GM18507 (cell line): ENCODE measurements around the gene PLRG1.
A peak's percentile ranks its signal among the peaks of the same experiment; 100 is the strongest.

Source experiments
- DNase-seq: peaks from one replicate; pipeline ENCODE4 v3.0.0; 2011; ENCODE audit warnings: low read depth; ENCODE audit not compliant: insufficient read length; ENCODE audit errors: extremely low spot score
- FAIRE-seq: peaks from 2 replicates; lab custom pipeline; 2011; peaks lifted over from hg19 to GRCh38; lab: Jason Lieb, UNC

PLRG1 gene

DNA sequence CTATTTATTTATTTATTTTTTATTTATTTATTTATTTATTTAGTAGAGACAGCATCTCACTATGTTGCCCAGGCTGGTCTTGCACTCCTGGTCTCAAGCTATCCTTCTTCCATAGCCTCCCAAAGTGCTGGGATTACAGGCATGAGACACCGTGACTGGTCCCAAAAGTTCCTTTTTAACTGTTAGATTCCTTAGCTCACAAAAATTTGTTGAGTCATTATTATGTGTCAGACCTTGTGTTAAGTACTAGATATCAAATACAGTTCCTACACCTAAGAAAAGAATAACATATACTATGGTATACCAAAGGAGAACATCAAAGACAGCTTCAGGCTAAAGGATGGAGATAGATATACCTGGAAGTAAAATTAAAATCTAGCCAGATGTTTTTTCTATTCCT lies 28.7 kb upstream of the PLRG1 start:
- FAIRE-seq (no peak), DNase-seq (no peak)

DNA sequence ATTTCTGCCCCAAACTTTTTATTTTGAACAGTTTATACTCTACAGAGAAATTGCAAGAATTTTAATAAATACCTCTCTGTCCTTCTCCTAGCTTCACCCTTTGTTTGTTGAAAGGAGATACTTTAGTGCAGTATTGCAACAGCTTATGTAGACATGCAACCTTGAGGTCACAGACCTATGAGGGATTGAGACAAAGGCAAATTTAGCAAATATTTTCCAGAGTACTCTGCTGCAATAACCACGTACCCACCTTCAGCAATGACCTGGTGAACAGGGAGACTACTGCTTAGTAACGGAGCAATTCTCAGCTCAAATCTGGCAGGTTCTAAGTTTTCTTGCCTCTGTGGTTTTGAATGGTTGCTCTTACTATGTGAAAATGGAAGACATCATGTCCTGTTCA lies 27.1 kb upstream of the PLRG1 start:
- FAIRE-seq (no peak), DNase-seq (no peak)

- no peak for FAIRE-seq
- no peak for DNase-seq
Measured at GRCh38 chr4:154574311-154574710, 24.1 kb upstream of the PLRG1 start.

GRCh38 chr4:154573190-154573870 lies 23.1 kb upstream of the PLRG1 start:
- FAIRE-seq: no peak

GRCh38 chr4:154569584-154569983 lies 19.4 kb upstream of the PLRG1 start:
- no peak for DNase-seq
- no peak for FAIRE-seq

More at GRCh38 chr4:154573190-154573870, 23.1 kb upstream of the PLRG1 start:
- no peak for DNase-seq

GRCh38 chr4:154569028-154569427 lies 18.8 kb upstream of the PLRG1 start:
- FAIRE-seq: no peak

GRCh38 chr4:154566639-154567204 lies 16.5 kb upstream of the PLRG1 start:
- DNase-seq: no peak

More at GRCh38 chr4:154569028-154569427, 18.8 kb upstream of the PLRG1 start:
- DNase-seq: no peak

DNA sequence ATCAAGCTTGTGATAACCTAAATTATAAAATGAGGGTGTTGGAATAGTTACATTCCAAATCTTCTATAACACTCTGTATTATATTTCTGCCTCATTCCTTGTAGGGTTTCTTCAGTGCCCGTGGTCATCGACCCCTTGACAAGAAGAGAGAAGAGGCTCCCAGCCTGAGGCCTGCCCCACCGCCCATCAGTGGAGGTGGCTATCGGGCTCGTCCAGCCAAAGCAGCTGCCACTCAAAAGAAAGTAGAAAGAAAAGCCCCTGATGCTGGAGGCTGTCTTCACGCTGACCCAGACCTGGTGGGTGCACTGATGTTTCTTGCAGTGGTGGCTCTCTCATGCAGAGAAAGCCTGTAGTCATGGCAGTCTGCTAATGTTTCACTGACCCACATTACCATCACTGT lies 15.5 kb upstream of the PLRG1 start:
- FAIRE-seq (no peak), DNase-seq (no peak)

More at GRCh38 chr4:154566639-154567204, 16.5 kb upstream of the PLRG1 start:
- no peak for FAIRE-seq

DNA sequence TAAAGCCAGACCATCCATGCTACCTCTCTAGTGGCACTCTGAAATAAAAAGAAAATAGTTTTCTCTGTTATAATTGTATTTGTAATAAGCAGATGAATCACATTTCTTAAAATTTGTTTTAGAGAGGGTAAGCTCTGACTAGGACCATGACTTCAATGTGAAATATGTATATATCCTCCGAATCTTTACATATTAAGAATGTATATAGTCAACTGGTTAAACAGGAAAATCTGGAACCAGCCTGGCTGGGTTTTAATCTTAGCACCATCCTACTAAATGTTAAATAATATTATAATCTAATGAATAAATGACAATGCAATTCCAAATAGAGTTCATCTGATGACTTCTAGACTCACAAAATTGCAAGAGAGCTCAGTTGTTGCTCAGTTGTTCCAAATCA lies 14.1 kb upstream of the PLRG1 start:
- DNase-seq: no peak
- FAIRE-seq: no peak

DNA sequence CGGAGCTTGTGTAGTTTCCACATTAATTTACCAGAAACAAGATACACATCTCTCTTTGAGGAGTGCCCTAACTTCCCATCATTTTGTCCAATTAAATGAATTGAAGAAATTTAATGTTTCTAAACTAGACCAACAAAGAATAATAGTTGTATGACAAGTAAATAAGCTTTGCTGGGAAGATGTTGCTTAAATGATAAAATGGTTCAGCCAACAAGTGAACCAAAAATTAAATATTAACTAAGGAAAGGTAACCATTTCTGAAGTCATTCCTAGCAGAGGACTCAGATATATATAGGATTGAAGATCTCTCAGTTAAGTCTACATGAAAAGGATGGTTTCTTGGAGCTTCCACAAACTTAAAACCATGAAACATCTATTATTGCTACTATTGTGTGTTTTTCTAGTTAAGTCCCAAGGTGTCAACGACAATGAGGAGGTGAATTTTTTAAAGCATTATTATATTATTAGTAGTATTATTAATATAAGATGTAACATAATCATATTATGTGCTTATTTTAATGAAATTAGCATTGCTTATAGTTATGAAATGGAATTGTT lies 12.6 kb upstream of the PLRG1 start, which contains the start of gene FGB:
Gene FGB (plus strand): TSS at position 315 of the 558 bp plus-strand sequence. CDS start 8 bp downstream, at position 323.
- DNase-seq (no peak), FAIRE-seq (no peak)

- DNase-seq (no peak), FAIRE-seq (no peak)
Measured at GRCh38 chr4:154560824-154561231, 10.6 kb upstream of the PLRG1 start.

GRCh38 chr4:154560419-154560801 lies 10.2 kb upstream of the PLRG1 start:
- DNase-seq (no peak), FAIRE-seq (no peak)

GRCh38 chr4:154559494-154560418 lies 9.6 kb upstream of the PLRG1 start:
- peak; percentile 15 for DNase-seq
- FAIRE-seq: peak; percentile 86

GRCh38 chr4:154559141-154559493 lies 8.9 kb upstream of the PLRG1 start:
- DNase-seq (no peak), FAIRE-seq (no peak)

GRCh38 chr4:154551872-154552686 lies 1.9 kb upstream of the PLRG1 start:
- peak; percentile 87 for FAIRE-seq
- DNase-seq: peak; percentile 22

DNA sequence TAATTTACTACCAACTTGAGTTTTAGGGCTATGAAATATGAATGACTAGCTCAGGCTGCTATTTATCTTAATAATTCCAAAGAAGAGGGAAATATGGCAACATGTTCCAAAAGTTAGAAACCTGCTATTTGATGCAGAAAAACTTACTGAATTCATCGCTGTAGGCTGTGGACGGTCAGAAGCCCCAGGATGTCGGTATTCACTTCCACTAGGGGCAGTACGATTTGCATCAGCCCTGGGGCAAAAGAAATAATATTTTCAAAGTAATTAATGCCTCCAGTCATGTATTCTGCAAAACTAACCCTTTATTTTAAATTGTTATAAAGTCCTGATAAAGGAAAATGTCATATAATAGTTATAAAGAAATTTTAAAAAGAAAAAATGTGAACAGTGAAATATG lies 4.5 kb downstream of the PLRG1 start:
- FAIRE-seq: no peak

GRCh38 chr4:154542271-154542879 lies 7.8 kb downstream of the PLRG1 start:
- no peak for FAIRE-seq
- no peak for DNase-seq

More for the DNA sequence above, 4.5 kb downstream of the PLRG1 start:
- no peak for DNase-seq

DNA sequence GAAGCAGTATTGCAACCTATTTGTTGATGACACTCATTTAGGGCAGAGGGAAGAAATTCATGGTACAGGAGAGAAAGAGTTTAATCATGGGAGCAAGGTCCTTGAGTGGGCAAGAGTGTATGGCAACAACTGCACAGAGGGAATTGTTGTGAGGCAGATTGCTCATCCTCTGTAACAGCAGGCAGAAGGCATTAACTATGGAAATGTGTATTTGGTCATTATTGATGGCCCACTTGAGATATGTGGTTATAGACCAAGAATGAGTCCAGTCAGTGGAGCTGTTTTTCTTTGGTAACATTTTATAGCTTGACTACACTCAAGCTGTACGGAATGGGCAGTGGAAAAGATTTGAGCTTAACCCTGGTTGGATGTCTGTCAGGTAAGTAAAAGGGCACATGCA lies 15.9 kb downstream of the PLRG1 start:
- DNase-seq (no peak), FAIRE-seq (no peak)
